Esophagus (tissue), 2 donors: ENCODE data around the gene SPTBN4. TPM values are rescaled to one million over a fixed set of nuclear protein-coding genes. Genes with fewer than 3 reads are reported as not detected.

Source experiments
- H3K27ac ChIP-seq, 2 donors: one replicate each; pipeline ENCODE4 v1.5.1; 2013; ENCODE audit warnings: low read depth in 2 of 2, mild to moderate bottlenecking in 2 of 2, inconsistent platforms in 1 of 2, low read length in 1 of 2, moderate library complexity in 1 of 2
- H3K27me3 ChIP-seq, 2 donors: one replicate each; pipeline ENCODE4 v1.6.1; 2013; ENCODE audit warnings: low read length in 2 of 2, control low read depth in 1 of 2, mild to moderate bottlenecking in 1 of 2; ENCODE audit not compliant: insufficient read depth in 2 of 2, control insufficient read depth in 1 of 2
- H3K36me3 ChIP-seq, 2 donors: one replicate each; pipeline ENCODE4 v1.6.1; 2013; ENCODE audit warnings: low read length in 1 of 2; ENCODE audit not compliant: control insufficient read depth in 2 of 2, insufficient read depth in 2 of 2
- H3K4me1 ChIP-seq, 2 donors: one replicate each; pipeline ENCODE4 v1.6.1; 2013; ENCODE audit warnings: low read length in 1 of 2; ENCODE audit not compliant: control insufficient read depth in 2 of 2, insufficient read depth in 2 of 2
- H3K4me3 ChIP-seq, 2 donors: one replicate each; pipeline ENCODE4 v1.5.1; 2013; ENCODE audit warnings: low read length in 2 of 2, mild to moderate bottlenecking in 2 of 2, low read depth in 1 of 2, moderate library complexity in 1 of 2
- H3K9me3 ChIP-seq, 2 donors: one replicate each; pipeline ENCODE4 v1.6.1; 2013; ENCODE audit warnings: mild to moderate bottlenecking in 2 of 2, low read depth in 1 of 2, low read length in 1 of 2, moderate library complexity in 1 of 2; ENCODE audit not compliant: control insufficient read depth in 2 of 2, insufficient read depth in 1 of 2
- WGBS, 2 donors: extraction: QIAGEN DNeasy Blood & Tissue Kit; methylation state at CpG; one replicate each; pipeline ENCODE4 v1.1.7; 2013; 5-methylcytosine and 5-hydroxymethylcytosine counted together
- polyA plus RNA-seq, 2 donors: library from polyadenylated mRNA; stranded (reverse); fragments of 200-250 nt; gene quantifications; one replicate each; pipeline ENCODE4 v1.2.3, GENCODE V29; 2013
- donor health status: healthy with polysubstance abuse.
- donor health status: Bipolar disorder and iron deficiency.

Gene SPTBN4
- polyA plus RNA-seq, 2 donors, result 0.68 to 1.2 TPM

- Histone ChIP-seq H3K27me3 (no peaks in the 10 kb centered on the region), H3K4me3 (peak within 1 kb of the TSS; percentile 58 to 96), H3K36me3 (peaks cover 0 to 12% of the 10 kb centered on the region in 2 donors), H3K9me3 (no peaks in the 10 kb centered on the region), H3K27ac (peak within 1 kb of the TSS; percentile 70 to 80), H3K4me1 (peaks cover 6 to 12% of the 10 kb centered on the region in 2 donors)
- 1% methylated on average over 43 to 54 of the region's 55 CpGs for WGBS, 2 donors
Measured at GRCh38 chr19:40576585-40577451, 110.0 kb downstream of the SPTBN4 start, which contains the start of gene SHKBP1. TSS of gene SHKBP1 (plus strand) at chr19:40576873. CDS start at chr19:40576900, 27 bp downstream.

- Histone ChIP-seq H3K4me3 (no peak overlapping the region), H3K9me3 (no peaks in the 10 kb centered on the region), H3K27ac (no peak overlapping the region), H3K4me1 (peaks cover 6 to 12% of the 10 kb centered on the region in 2 donors), H3K27me3 (no peaks in the 10 kb centered on the region), H3K36me3 (peaks cover 0 to 20% of the 10 kb centered on the region in 2 donors)
- WGBS, 2 donors, result 84 to 85% methylated on average over 12 of the region's 12 CpGs
Measured at GRCh38 chr19:40578442-40578908, 111.7 kb downstream of the SPTBN4 start.

- Histone ChIP-seq H3K4me1 (peaks cover 6 to 12% of the 10 kb centered on the region in 2 donors), H3K27ac (no peak overlapping the region), H3K9me3 (no peaks in the 10 kb centered on the region), H3K27me3 (no peaks in the 10 kb centered on the region), H3K36me3 (peaks cover 0 to 21% of the 10 kb centered on the region in 2 donors), H3K4me3 (no peak overlapping the region)
- 94 to 98% methylated on average over 13 of the region's 13 CpGs for WGBS, 2 donors
Measured at GRCh38 chr19:40580619-40581018, 113.8 kb downstream of the SPTBN4 start.

- no peaks in the 10 kb centered on the region for H3K27me3 ChIP-seq
- no peak overlapping the region for H3K27ac ChIP-seq
- WGBS, 2 donors, result 96 to 98% methylated on average over 5 of the region's 5 CpGs
- peaks cover 5 to 6% of the 10 kb centered on the region in 2 donors for H3K4me1 ChIP-seq
- H3K9me3 ChIP-seq, result no peaks in the 10 kb centered on the region
- no peak overlapping the region for H3K4me3 ChIP-seq
- H3K36me3 ChIP-seq, result peaks cover 0 to 22% of the 10 kb centered on the region in 2 donors
Measured at GRCh38 chr19:40581531-40581930, 114.7 kb downstream of the SPTBN4 start.

GRCh38 chr19:40582467-40582866 is 115.7 kb downstream of the SPTBN4 start:
- no peaks in the 10 kb centered on the region for H3K9me3 ChIP-seq
- 85 to 98% methylated on average over 2 of the region's 2 CpGs for WGBS, 2 donors
- H3K36me3 ChIP-seq, result peaks cover 0 to 27% of the 10 kb centered on the region in 2 donors
- no peaks in the 10 kb centered on the region for H3K27me3 ChIP-seq
- no peak overlapping the region for H3K4me3 ChIP-seq
- no peak overlapping the region for H3K27ac ChIP-seq
- H3K4me1 ChIP-seq, result peaks cover 2% of the 10 kb centered on the region in 2 donors

- Histone ChIP-seq H3K4me1 (no peaks in the 10 kb centered on the region), H3K9me3 (no peaks in the 10 kb centered on the region), H3K4me3 (no peak overlapping the region), H3K27me3 (no peaks in the 10 kb centered on the region), H3K36me3 (peaks cover 3 to 27% of the 10 kb centered on the region in 2 donors), H3K27ac (no peak overlapping the region)
- WGBS, 2 donors, result 86 to 87% methylated on average over 14 of the region's 14 CpGs
Measured at GRCh38 chr19:40583283-40583682, 116.5 kb downstream of the SPTBN4 start.

GRCh38 chr19:40584007-40584406 is 117.2 kb downstream of the SPTBN4 start:
- H3K27ac ChIP-seq, result no peak overlapping the region
- no peaks in the 10 kb centered on the region for H3K9me3 ChIP-seq
- 84 to 86% methylated on average over 5 of the region's 5 CpGs for WGBS, 2 donors
- no peak overlapping the region for H3K4me3 ChIP-seq
- no peaks in the 10 kb centered on the region for H3K27me3 ChIP-seq
- peaks cover 3 to 33% of the 10 kb centered on the region in 2 donors for H3K36me3 ChIP-seq
- no peaks in the 10 kb centered on the region for H3K4me1 ChIP-seq

- WGBS, 2 donors, result 86 to 88% methylated on average over 11 of the region's 11 CpGs
- Histone ChIP-seq H3K9me3 (no peaks in the 10 kb centered on the region), H3K4me1 (no peaks in the 10 kb centered on the region), H3K4me3 (no peak overlapping the region), H3K36me3 (peaks cover 3 to 29% of the 10 kb centered on the region in 2 donors), H3K27ac (no peak overlapping the region), H3K27me3 (no peaks in the 10 kb centered on the region)
Measured at GRCh38 chr19:40585241-40585981, 118.6 kb downstream of the SPTBN4 start.

- no peaks in the 10 kb centered on the region for H3K4me1 ChIP-seq
- H3K9me3 ChIP-seq, result no peaks in the 10 kb centered on the region
- H3K36me3 ChIP-seq, result peaks cover 3 to 25% of the 10 kb centered on the region in 2 donors
- no peak overlapping the region for H3K4me3 ChIP-seq
- no peak overlapping the region for H3K27ac ChIP-seq
- no peaks in the 10 kb centered on the region for H3K27me3 ChIP-seq
- 87 to 90% methylated on average over 2 of the region's 2 CpGs for WGBS, 2 donors
Measured at GRCh38 chr19:40585982-40586422, 119.2 kb downstream of the SPTBN4 start.
